ENCODE measurements around the gene APOF.
A peak's percentile ranks its signal among the peaks of the same experiment; 100 is the strongest.

The APOF gene

DNA sequence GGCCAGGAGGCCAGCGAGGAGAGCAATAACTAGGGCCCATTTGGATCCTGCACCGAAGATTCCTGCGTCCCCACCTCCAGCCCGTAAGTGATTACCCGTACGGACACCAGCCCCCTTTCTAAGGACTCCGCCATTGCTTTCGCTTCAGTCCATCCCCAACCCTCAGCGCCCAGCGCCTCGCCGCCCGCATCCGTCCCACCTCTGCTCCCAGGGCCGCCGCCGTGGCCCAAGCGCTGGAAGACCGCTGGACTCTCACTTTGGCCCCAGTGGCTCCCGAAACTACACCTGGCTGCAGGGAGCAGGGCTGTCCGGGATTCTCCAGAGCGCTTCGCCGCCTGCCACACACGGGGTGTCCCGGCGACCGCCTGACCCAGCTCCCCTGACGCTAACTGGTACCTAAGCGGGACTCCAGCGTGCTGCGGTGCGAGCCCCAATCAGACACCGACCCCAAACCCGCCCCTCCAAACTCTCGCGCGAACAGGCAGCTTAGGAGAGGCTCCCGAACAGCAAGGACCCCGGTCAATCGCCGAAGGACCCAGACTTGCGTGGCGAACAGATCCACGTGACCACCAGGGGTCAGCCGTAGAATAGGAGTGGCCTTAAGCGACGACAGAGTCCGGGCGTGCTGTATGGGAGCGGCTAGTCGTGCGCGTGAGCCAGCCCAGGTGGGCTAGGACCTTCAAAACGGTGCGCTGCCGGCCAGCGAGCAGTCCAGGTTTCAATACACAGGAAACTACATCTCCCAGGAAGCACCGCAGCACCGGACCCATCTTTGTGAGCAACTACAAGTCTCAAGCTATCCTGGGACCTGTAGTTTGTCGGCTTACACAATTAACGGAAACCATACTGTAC lies 46.8 kb downstream of the APOF start, which contains the start of gene CNPY2 (continued):
- TF ChIP-seq ZBTB49 (tag by site-specific recombination; IDR thresholded peaks at IDR 0.05; ENCODE audit: low read depth) = no peak
- TF ChIP-seq ZIC2 (tag by site-specific recombination; IDR thresholded peaks at IDR 0.05) = peak; percentile 6; the same call in 1 of the 2 replicates
- TF ChIP-seq GLI4 (tag by site-specific recombination; IDR thresholded peaks at IDR 0.05) = peak; percentile 52
- TF ChIP-seq, protein P1, sequence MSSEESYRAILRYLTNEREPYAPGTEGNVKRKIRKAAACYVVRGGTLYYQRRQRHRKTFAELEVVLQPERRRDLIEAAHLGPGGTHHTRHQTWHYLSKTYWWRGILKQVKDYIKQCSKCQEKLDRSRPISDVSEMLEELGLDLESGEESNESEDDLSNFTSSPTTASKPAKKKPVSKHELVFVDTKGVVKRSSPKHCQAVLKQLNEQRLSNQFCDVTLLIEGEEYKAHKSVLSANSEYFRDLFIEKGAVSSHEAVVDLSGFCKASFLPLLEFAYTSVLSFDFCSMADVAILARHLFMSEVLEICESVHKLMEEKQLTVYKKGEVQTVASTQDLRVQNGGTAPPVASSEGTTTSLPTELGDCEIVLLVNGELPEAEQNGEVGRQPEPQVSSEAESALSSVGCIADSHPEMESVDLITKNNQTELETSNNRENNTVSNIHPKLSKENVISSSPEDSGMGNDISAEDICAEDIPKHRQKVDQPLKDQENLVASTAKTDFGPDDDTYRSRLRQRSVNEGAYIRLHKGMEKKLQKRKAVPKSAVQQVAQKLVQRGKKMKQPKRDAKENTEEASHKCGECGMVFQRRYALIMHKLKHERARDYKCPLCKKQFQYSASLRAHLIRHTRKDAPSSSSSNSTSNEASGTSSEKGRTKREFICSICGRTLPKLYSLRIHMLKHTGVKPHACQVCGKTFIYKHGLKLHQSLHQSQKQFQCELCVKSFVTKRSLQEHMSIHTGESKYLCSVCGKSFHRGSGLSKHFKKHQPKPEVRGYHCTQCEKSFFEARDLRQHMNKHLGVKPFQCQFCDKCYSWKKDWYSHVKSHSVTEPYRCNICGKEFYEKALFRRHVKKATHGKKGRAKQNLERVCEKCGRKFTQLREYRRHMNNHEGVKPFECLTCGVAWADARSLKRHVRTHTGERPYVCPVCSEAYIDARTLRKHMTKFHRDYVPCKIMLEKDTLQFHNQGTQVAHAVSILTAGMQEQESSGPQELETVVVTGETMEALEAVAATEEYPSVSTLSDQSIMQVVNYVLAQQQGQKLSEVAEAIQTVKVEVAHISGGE (tag by site-specific recombination; conservative IDR thresholded peaks at IDR 0.05; ENCODE audit: low read depth) = peak; percentile 94
- no peak for TF ChIP-seq ZNF837 (tag by site-specific recombination; IDR thresholded peaks at IDR 0.05)
- TF ChIP-seq ZNF624 (tag by site-specific recombination; IDR thresholded peaks at IDR 0.05) = no peak
- TF ChIP-seq, protein P2, sequence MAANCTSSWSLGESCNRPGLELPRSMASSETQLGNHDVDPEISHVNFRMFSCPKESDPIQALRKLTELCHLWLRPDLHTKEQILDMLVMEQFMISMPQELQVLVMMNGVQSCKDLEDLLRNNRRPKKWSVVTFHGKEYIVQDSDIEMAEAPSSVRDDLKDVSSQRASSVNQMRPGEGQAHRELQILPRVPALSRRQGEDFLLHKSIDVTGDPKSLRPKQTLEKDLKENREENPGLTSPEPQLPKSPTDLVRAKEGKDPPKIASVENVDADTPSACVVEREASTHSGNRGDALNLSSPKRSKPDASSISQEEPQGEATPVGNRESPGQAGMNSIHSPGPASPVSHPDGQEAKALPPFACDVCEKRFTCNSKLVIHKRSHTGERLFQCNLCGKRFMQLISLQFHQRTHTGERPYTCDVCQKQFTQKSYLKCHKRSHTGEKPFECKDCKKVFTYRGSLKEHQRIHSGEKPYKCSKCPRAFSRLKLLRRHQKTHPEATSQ (tag by site-specific recombination; IDR thresholded peaks at IDR 0.05) = 0 out of 2 replicates have a peak, but pooled peaks have one; percentile 34
- no peak for TF ChIP-seq ZNF558 (tag by site-specific recombination; IDR thresholded peaks at IDR 0.05)
- no peak for TF ChIP-seq ZNF792 (tag by site-specific recombination; IDR thresholded peaks at IDR 0.05)
- TF ChIP-seq HOXD13 (CRISPR knock-in tag; IDR thresholded peaks at IDR 0.05; ENCODE audit: borderline replicate concordance) = no peak
- TF ChIP-seq ZBTB17 (tag by site-specific recombination; IDR thresholded peaks at IDR 0.05) = peak; percentile 98
- TF ChIP-seq ZNF19 (tag by site-specific recombination; IDR thresholded peaks at IDR 0.05; ENCODE audit: low read depth) = no peak
- no peak for TF ChIP-seq AEBP2 (tag by site-specific recombination; IDR thresholded peaks at IDR 0.05; ENCODE audit: borderline replicate concordance)
- TF ChIP-seq WT1 (tag by site-specific recombination; IDR thresholded peaks at IDR 0.05) = 0 out of 2 replicates have a peak, but pooled peaks have one; percentile 40
- TF ChIP-seq ZNF37A (tag by site-specific recombination; IDR thresholded peaks at IDR 0.05) = no peak
- TF ChIP-seq, protein P3, sequence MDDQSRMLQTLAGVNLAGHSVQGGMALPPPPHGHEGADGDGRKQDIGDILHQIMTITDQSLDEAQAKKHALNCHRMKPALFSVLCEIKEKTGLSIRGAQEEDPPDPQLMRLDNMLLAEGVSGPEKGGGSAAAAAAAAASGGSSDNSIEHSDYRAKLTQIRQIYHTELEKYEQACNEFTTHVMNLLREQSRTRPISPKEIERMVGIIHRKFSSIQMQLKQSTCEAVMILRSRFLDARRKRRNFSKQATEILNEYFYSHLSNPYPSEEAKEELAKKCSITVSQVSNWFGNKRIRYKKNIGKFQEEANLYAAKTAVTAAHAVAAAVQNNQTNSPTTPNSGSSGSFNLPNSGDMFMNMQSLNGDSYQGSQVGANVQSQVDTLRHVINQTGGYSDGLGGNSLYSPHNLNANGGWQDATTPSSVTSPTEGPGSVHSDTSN (CRISPR knock-in tag; IDR thresholded peaks at IDR 0.05) = no peak
- no peak for TF ChIP-seq ZSCAN23 (tag by site-specific recombination; IDR thresholded peaks at IDR 0.05)
- no peak for TF ChIP-seq ZBTB1 (tag by site-specific recombination; IDR thresholded peaks at IDR 0.05)
- no peak for TF ChIP-seq ZNF658 (tag by site-specific recombination; IDR thresholded peaks at IDR 0.05)
- no peak for TF ChIP-seq ZNF214 (tag by site-specific recombination; IDR thresholded peaks at IDR 0.05; ENCODE audit: borderline replicate concordance)
- 0 out of 2 replicates have a peak, but pooled peaks have one; percentile 12 for TF ChIP-seq ZNF391 (tag by site-specific recombination; IDR thresholded peaks at IDR 0.05; ENCODE audit: borderline replicate concordance, low read depth)
- TF ChIP-seq, protein P4, sequence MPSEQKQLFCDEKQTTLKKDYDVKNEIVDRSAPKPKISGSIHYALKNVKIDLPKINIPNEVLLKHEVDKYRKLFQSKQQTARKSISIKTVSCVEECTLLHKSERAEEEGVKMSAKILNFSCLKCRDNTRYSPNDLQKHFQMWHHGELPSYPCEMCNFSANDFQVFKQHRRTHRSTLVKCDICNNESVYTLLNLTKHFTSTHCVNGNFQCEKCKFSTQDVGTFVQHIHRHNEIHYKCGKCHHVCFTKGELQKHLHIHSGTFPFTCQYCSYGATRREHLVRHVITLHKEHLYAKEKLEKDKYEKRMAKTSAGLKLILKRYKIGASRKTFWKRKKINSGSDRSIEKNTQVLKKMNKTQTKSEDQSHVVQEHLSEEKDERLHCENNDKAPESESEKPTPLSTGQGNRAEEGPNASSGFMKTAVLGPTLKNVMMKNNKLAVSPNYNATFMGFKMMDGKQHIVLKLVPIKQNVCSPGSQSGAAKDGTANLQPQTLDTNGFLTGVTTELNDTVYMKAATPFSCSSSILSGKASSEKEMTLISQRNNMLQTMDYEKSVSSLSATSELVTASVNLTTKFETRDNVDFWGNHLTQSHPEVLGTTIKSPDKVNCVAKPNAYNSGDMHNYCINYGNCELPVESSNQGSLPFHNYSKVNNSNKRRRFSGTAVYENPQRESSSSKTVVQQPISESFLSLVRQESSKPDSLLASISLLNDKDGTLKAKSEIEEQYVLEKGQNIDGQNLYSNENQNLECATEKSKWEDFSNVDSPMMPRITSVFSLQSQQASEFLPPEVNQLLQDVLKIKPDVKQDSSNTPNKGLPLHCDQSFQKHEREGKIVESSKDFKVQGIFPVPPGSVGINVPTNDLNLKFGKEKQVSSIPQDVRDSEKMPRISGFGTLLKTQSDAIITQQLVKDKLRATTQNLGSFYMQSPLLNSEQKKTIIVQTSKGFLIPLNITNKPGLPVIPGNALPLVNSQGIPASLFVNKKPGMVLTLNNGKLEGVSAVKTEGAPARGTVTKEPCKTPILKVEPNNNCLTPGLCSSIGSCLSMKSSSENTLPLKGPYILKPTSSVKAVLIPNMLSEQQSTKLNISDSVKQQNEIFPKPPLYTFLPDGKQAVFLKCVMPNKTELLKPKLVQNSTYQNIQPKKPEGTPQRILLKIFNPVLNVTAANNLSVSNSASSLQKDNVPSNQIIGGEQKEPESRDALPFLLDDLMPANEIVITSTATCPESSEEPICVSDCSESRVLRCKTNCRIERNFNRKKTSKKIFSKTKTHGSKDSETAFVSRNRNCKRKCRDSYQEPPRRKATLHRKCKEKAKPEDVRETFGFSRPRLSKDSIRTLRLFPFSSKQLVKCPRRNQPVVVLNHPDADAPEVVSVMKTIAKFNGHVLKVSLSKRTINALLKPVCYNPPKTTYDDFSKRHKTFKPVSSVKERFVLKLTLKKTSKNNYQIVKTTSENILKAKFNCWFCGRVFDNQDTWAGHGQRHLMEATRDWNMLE (tag by site-specific recombination; conservative IDR thresholded peaks at IDR 0.05; ENCODE audit: low read depth) = peak; percentile 32; the same call in 1 of the 2 replicates
- peak; percentile 26; the same call in 1 of the 2 replicates for TF ChIP-seq ZNF169 (tag by site-specific recombination; IDR thresholded peaks at IDR 0.05)
- TF ChIP-seq EGR2 (tag by site-specific recombination; IDR thresholded peaks at IDR 0.05; ENCODE audit: low read depth) = no peak
